HFFc6 (cell line): ENCODE measurements around the gene NFATC2IP. TPM values are rescaled to one million over a fixed set of nuclear protein-coding genes. Genes with fewer than 3 reads are reported as not detected.

Source experiments
- DNase-seq: peaks from one replicate; pipeline ENCODE4 v3.0.0-alpha.2; 2018
- H3K27ac Mint-ChIP-seq: 2 replicates; pipeline ENCODE4 v1.8.0; 2020; ENCODE audit warnings: mild to moderate bottlenecking, mixed read lengths
- H3K27me3 Mint-ChIP-seq: 2 replicates; pipeline ENCODE4 v1.8.0; 2021; ENCODE audit warnings: mild to moderate bottlenecking, moderate library complexity, mixed read lengths; ENCODE audit not compliant: insufficient read depth
- H3K36me3 Mint-ChIP-seq: 2 replicates; pipeline ENCODE4 v1.8.0; 2021; ENCODE audit warnings: low read depth, mixed read lengths
- H3K4me1 Mint-ChIP-seq: 2 replicates; pipeline ENCODE4 v1.8.0; 2020; ENCODE audit warnings: low read depth, mixed read lengths
- H3K4me3 Mint-ChIP-seq: 2 replicates; pipeline ENCODE4 v1.8.0; 2020; ENCODE audit warnings: mild to moderate bottlenecking, moderate library complexity, mixed read lengths
- H3K9me3 Mint-ChIP-seq: 2 replicates; pipeline ENCODE4 v1.8.0; 2020; ENCODE audit warnings: mild to moderate bottlenecking, mixed read lengths
- CTCF ChIP-seq: fragments of 200-600 bp; sonication (generic); IDR thresholded peaks from 2 replicates; pipeline ENCODE4 v1.5.0; 2021; ENCODE audit warnings: antibody characterized with exemption, mild to moderate bottlenecking
- total RNA-seq, 6 experiments: library from RNA; stranded (reverse); fragmentation: NEBNext Ultra II Directional; extraction: Animal tissue kit (Norgen Biotek cat#: 25700); gene quantifications; 2 replicates in 1 of 6; 3 replicates in 5 of 6; pipeline ENCODE4 v1.2.3, GENCODE V29; 2021

The NFATC2IP gene
- total RNA-seq, 6 experiments from 2014 or later: 18.1 to 21.9 (median 19.9) TPM

GRCh38 chr16:28927815-28928214 lies 22.9 kb upstream of the NFATC2IP start:
- no peaks in the 10 kb centered on the region for H3K9me3 Mint-ChIP-seq
- peaks cover 11% of the 10 kb centered on the region; the same call in 1 of the 2 replicates for H3K4me1 Mint-ChIP-seq
- no peak for DNase-seq
- no peak overlapping the region for H3K4me3 Mint-ChIP-seq
- no peak overlapping the region for H3K27ac Mint-ChIP-seq
- TF ChIP-seq CTCF: no peak
- H3K36me3 Mint-ChIP-seq: no peaks in the 10 kb centered on the region
- peaks cover 6% of the 10 kb centered on the region; the same call in 1 of the 2 replicates for H3K27me3 Mint-ChIP-seq

- Mint-ChIP-seq H3K36me3 (0 out of 2 replicates have a peak, but pooled peaks cover 3% of the 10 kb centered on the region), H3K27me3 (peaks cover 11% of the 10 kb centered on the region), H3K4me3 (no peak overlapping the region), H3K9me3 (no peaks in the 10 kb centered on the region), H3K27ac (no peak overlapping the region), H3K4me1 (peaks cover 5% of the 10 kb centered on the region; the same call in 1 of the 2 replicates)
- no peak for TF ChIP-seq CTCF
- no peak for DNase-seq
Measured at GRCh38 chr16:28930203-28930602, 20.5 kb upstream of the NFATC2IP start.

GRCh38 chr16:28930652-28931051 lies 20.1 kb upstream of the NFATC2IP start:
- peaks cover 5% of the 10 kb centered on the region; the same call in 1 of the 2 replicates for H3K4me1 Mint-ChIP-seq
- H3K27ac Mint-ChIP-seq: no peak overlapping the region
- TF ChIP-seq CTCF: no peak
- no peak for DNase-seq
- H3K9me3 Mint-ChIP-seq: no peaks in the 10 kb centered on the region
- no peak overlapping the region for H3K4me3 Mint-ChIP-seq
- H3K27me3 Mint-ChIP-seq: peaks cover 10% of the 10 kb centered on the region
- H3K36me3 Mint-ChIP-seq: 0 out of 2 replicates have a peak, but pooled peaks cover 3% of the 10 kb centered on the region

GRCh38 chr16:28931801-28932225 lies 18.9 kb upstream of the NFATC2IP start, which contains the start of gene CD19:
Gene CD19 (plus strand): TSS chr16:28931971. CDS start chr16:28932001, 30 bp downstream.
- Mint-ChIP-seq H3K9me3 (no peaks in the 10 kb centered on the region), H3K27ac (no peak within 1 kb of the TSS), H3K27me3 (peaks cover 9% of the 10 kb centered on the region), H3K4me3 (no peak within 1 kb of the TSS), H3K36me3 (peaks cover 3% of the 10 kb centered on the region; the same call in 1 of the 2 replicates), H3K4me1 (peaks cover 9% of the 10 kb centered on the region; the same call in 1 of the 2 replicates)
- TF ChIP-seq CTCF: no peak
- no peak for DNase-seq

- H3K4me1 Mint-ChIP-seq: peaks cover 9% of the 10 kb centered on the region; the same call in 1 of the 2 replicates
- TF ChIP-seq CTCF: no peak
- H3K9me3 Mint-ChIP-seq: no peaks in the 10 kb centered on the region
- H3K36me3 Mint-ChIP-seq: peaks cover 3% of the 10 kb centered on the region; the same call in 1 of the 2 replicates
- H3K27me3 Mint-ChIP-seq: peaks cover 9% of the 10 kb centered on the region
- no peak overlapping the region for H3K27ac Mint-ChIP-seq
- DNase-seq: no peak
- H3K4me3 Mint-ChIP-seq: no peak overlapping the region
Measured at GRCh38 chr16:28932339-28933141, 18.2 kb upstream of the NFATC2IP start.
